Fibroblast of skin of left quadriceps (primary cell): Measurements from ENCODE around the gene CLRN1.
A peak's percentile ranks its signal among the peaks of the same experiment; 100 is the strongest.

ENCODE experiments used
- DNase-seq, 2 experiments: peaks; one replicate each; pipeline ENCODE4 v3.0.0-alpha.2; 2013; ENCODE audit warnings: low read depth in 2 of 2

Gene CLRN1

GRCh38 chr3:150921209-150921608 is 51.3 kb downstream of the CLRN1 start:
- DNase-seq, result no peak

GRCh38 chr3:150920236-150920635 is 52.3 kb downstream of the CLRN1 start:
- no peak for DNase-seq

- DNase-seq, result no peak
Measured at GRCh38 chr3:150917951-150918350, 54.6 kb downstream of the CLRN1 start.

GRCh38 chr3:150913133-150913922 is 59.2 kb downstream of the CLRN1 start:
- no peak for DNase-seq

GRCh38 chr3:150912501-150912900 is 60.0 kb downstream of the CLRN1 start:
- DNase-seq, result no peak

- DNase-seq, result no peak
Measured at GRCh38 chr3:150911771-150912170, 60.8 kb downstream of the CLRN1 start.

GRCh38 chr3:150906461-150906860 is 66.1 kb downstream of the CLRN1 start:
- no peak for DNase-seq

GRCh38 chr3:150905746-150906145 is 66.8 kb downstream of the CLRN1 start:
- no peak for DNase-seq

GRCh38 chr3:150905339-150905738 is 67.2 kb downstream of the CLRN1 start, which contains the start of gene MINDY4B:
Gene MINDY4B (minus strand): TSS chr3:150905439. CDS start chr3:150905439, 0 bp downstream.
- no peak for DNase-seq

- DNase-seq, result no peak
Measured at GRCh38 chr3:150902988-150903387, 69.5 kb downstream of the CLRN1 start.

GRCh38 chr3:150901793-150902192 is 70.7 kb downstream of the CLRN1 start:
- no peak for DNase-seq

- DNase-seq, result no peak
Measured at GRCh38 chr3:150899141-150899540, 73.4 kb downstream of the CLRN1 start.

GRCh38 chr3:150898046-150898754 is 74.3 kb downstream of the CLRN1 start:
- no peak for DNase-seq

GRCh38 chr3:150897592-150897991 is 74.9 kb downstream of the CLRN1 start:
- no peak for DNase-seq

GRCh38 chr3:150890831-150891230 is 81.7 kb downstream of the CLRN1 start:
- no peak for DNase-seq

GRCh38 chr3:150890295-150890694 is 82.2 kb downstream of the CLRN1 start:
- peak; percentile 15 to 25 for DNase-seq

GRCh38 chr3:150889106-150889505 is 83.4 kb downstream of the CLRN1 start:
- DNase-seq, result no peak

GRCh38 chr3:150887031-150887430 is 85.5 kb downstream of the CLRN1 start:
- DNase-seq, result no peak

- DNase-seq, result no peak
Measured at GRCh38 chr3:150885535-150885934, 87.0 kb downstream of the CLRN1 start.

GRCh38 chr3:150878996-150879575 is 93.4 kb downstream of the CLRN1 start:
- DNase-seq, result no peak

- no peak for DNase-seq
Measured at GRCh38 chr3:150878290-150878689, 94.2 kb downstream of the CLRN1 start.

GRCh38 chr3:150877303-150877702 is 95.2 kb downstream of the CLRN1 start:
- DNase-seq, result no peak
